GM19238 (cell line): ENCODE measurements around the gene TGFB3.
"Not testable (repeated sequence)": the region's sequence is repeated elsewhere in the genome, so short reads cannot be mapped to it uniquely, and the experiment has no call there.

Experiments used
- DNase-seq: peaks from one replicate; pipeline ENCODE4 v3.0.0; 2011; ENCODE audit warnings: low spot score; ENCODE audit not compliant: insufficient read length

TGFB3 gene

GRCh38 chr14:75960231-75960630 lies 21.6 kb downstream of the TGFB3 start:
- DNase-seq, result peak; percentile 56

- DNase-seq, result no peak
These were observed 22.8 kb downstream of the TGFB3 start for GRCh38 chr14:75959031-75959430.

DNA sequence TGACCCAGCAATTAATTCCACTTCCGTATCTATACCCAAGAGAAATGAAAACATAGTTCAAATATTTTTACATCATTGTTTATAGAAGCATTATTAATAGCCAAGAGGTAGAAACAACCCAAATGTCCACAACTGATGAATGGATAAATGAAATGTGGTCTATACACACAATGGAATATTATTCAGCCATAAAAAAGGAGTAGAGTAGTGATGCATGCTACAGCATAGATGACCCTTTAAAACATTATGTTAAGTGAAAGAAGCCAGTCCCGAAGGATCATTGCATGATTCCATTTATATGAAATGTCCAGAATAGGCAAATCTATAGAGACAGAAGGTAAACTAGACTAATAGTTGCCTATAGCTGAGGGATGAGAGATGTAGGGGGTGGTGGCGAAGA lies 29.3 kb downstream of the TGFB3 start:
- DNase-seq, result no peak

DNA sequence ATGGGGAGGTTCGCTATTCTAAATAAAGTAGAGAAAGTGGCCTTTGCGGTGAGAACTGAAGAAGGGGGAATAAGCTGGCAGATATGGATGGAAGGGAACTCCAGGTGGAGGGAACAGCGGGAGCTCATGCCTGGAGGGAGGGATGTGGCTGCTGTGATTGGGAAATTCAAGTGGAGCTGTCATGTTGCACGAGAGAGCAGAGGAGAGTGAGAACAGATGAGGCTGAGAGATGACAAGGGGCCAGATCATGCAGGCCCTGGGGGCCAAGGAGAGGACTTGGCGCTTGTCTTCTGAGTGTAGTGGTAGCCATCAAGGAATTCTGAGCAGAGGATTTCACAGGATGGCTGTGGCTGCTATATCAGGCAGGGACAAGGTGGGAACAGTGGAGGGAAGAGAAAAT lies 35.0 kb downstream of the TGFB3 start:
- no peak for DNase-seq

GRCh38 chr14:75944607-75945241 lies 37.1 kb downstream of the TGFB3 start:
- DNase-seq, result no peak

DNA sequence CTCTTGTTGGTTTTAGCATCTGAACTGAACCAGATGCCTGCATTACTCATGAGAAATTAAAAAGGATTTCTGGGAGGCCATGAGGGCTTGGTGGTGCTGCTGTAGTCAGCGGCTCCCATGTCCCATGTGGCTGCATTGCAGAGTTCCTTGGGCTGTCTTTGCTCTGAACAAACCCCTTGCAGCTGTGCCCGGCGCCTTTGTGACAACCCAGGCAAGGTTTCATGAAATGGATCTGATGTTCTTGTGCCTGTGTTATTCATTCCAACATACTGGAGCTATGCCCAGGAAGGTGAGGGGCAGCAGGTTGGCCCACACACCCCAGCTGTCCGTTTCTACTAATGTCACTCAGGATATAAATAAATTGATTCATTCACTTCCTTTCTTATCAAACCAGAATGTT lies 40.8 kb downstream of the TGFB3 start:
- DNase-seq, result no peak

- DNase-seq, result no peak
These were observed 42.6 kb downstream of the TGFB3 start for GRCh38 chr14:75939200-75939599.

DNA sequence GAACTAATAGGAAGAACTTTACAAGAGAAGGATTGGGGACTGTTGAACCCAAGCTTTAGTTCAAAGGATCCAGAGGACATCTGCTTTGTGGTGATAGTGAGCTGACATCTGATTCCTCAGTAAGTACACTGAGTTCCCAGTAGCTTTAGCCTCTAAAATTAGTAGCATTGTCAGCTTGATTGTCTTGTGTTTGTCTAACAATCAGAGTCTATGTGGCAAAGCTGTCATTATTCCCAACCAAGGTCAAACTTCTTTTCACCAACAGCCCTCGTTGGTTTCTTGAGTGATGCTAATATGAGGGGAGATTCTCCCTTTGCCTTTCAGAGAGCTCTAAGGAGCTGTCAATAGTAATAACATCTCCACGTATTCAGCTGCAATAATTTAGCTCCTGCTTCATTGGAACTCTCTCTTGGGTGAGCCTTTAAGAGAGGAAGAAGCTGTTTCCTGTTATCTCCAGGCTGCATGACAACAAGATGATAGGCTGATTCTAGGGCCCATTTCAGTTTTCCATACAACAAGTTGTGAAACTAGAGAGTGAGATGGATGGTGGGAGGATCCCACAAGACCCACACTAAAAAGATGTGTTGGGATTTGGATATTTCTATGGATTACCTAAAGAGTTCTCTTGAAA lies 46.7 kb downstream of the TGFB3 start:
- no peak for DNase-seq

DNA sequence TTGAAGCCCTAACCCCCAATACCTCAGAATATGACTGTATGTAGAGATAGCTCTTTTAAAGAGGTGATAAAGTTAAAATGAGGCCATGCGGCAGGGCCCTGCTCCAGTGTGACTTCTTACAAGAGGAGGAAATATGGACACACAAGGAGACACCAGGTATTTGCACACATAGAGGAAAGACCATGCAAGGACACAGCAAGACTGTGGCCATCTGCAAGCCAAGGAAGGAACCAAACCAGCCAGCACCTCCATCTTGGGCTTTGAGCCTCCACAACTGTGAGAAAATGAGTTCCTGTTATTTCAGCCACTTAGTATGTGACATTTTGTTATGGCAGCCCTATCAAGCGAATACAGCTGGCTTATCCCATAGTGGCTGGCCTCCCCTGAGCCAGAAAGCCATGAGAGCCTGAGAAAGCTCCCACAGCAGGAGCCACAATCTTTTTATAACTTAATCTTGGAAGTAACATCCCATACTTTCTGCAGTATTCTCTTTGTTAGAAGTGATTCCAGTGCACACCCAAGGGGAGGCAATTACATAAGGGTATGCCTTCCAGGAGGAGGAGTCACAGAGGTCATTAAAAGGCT lies 48.0 kb downstream of the TGFB3 start:
- DNase-seq, result no peak

DNA sequence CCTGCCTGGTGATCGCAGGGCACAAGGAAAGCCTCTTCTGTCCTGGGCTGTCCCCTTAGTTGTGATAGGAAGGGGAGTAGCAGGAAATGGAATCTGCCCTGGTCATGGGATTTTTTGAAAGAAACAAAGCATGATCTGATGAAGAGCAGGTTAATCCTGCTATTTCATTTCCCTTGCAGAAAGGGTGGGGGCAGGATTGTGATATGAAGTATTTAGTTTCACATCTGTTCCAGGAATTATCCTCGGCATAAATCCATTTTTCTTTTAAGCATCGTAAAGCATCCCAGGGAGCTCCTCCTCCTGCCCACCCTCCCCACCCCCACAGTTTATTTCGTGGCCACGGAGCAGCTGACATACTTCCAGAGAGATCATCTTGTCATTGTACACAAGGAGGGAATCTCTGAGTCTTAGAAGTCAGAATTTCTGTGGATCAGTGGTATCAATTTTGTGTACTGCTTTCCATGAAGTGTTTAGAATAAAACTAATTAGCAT lies 53.1 kb downstream of the TGFB3 start:
- DNase-seq, result no peak

- DNase-seq, result no peak
These were observed 54.2 kb downstream of the TGFB3 start for GRCh38 chr14:75927564-75928087.

- no peak for DNase-seq
These were observed 55.2 kb downstream of the TGFB3 start for GRCh38 chr14:75926431-75927115.

- not testable (repeated sequence) for DNase-seq
These were observed 56.5 kb downstream of the TGFB3 start for GRCh38 chr14:75925141-75925840.

DNA sequence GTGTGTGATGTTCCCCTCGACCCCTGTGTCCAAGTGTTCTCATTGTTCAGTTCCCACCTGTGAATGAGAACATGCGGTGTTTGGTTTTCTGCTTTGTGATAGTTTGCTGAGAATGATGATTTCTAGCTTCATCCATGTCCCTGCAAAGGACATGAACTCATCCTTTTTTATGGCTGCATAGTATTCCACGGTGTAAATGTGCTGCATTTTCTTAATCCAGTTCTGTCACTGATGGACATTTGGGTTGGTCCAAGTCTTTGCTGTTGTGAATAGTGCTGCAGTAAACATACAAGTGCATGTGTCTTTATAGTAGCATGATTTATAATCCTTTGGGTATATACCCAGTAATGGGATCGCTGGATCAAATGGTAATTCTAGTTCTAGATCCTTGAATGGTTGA lies 61.4 kb downstream of the TGFB3 start:
- DNase-seq, result not testable (repeated sequence)

DNA sequence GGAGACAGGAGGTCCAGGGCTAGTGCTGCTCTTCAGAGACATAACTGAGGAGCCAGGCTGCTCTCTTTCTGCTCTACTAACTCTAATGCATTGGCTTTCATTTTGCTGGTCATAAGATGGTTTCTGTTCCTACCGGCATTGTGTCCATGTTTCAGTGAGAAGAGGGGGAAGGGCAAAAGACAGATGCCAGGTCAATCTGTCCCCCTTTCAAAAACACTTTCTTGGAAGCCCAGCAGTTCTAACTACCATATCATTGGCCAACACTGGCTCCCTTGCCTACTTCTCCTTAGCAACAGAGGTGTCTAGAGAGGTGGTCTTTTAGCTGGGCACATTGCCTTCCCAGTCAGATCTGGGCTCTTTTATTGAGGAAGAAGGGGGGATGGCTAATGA lies 63.9 kb downstream of the TGFB3 start:
- DNase-seq, result no peak

DNA sequence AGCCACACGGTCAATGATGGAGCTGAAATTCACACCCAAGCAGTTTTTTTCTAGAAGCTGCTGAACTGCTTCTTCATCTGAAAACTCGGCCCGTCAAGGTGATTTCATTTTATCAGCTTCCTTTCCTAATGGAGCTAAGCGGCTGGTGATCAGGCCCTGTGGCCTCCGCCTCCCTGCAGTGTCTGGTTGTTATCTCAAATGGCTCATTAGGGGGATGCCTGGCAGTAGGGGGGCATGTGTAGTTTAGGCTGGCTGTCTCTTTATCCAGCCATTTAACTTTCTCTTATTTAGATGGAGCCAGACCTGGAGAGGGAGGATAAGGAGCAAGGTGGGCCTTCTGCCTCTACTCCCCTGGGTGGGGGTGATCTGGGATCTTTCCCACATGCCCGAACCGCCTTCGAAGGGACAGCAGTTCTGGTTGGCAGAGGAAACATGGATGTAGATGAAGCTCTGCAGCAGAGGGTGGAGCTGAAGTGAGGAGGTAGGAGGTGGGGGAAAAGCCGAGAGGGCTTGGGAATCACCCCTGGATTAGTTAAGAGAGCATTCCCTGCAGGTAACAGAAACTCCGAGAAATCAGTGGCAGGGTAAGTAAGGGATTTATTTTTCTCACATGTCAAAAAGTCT lies 64.4 kb downstream of the TGFB3 start:
- DNase-seq, result no peak

DNA sequence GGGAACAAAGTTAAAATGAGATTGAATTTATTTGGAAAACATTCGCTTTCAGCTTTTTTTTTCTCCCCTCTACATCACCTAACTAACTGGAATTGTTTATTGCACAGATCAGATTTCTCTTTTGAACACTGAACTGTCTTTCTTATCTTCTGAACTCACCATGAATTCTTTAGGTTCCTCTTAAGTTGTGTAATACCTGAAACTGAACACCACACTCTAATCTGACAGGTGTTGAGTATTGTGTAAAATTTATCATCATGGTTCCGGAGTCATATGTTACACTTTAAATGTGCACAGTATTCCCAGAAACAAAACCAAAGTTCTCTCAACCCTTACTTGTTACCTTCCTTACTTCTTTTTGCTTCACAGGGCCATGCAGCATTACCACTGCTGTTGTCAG lies 66.8 kb downstream of the TGFB3 start:
- DNase-seq, result no peak

DNA sequence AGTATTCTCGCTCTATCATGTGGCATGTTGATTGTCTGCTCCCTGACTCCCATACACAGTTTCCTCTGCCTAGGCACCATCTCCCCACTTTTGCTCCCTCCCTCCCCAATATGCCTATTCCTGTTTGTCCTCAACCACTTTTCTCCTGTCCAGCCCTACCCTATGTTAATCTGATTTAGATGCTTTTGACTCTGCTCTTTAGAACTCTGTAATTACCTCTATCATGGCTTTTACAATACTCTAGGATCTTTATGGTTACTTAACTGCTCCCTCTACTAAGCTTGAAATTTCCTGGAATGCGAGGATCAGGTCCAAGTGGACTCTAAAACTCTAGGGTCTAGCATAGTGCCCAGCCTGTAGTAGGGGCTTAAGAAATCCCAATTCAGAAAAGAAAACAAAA lies 68.6 kb downstream of the TGFB3 start:
- no peak for DNase-seq

DNA sequence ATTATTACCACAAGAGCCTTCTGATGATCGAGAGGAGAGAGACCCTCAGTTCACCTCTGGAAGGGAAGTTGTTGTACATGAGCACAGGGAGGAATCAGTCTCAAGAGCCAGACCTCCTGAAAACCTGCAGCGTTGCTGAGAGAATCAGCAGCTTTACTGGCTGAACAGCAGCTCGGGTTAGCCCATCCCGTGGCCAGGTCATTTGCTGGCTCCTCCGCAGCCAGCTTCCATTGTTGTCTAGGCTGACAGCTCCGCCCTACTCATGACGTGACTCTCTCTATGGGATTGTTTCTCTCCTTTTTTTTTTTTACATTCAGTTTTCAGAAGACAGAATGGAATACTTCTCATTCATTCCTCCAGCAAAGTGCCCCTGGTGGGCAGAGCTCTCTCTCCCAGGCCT lies 69.9 kb downstream of the TGFB3 start:
- no peak for DNase-seq

DNA sequence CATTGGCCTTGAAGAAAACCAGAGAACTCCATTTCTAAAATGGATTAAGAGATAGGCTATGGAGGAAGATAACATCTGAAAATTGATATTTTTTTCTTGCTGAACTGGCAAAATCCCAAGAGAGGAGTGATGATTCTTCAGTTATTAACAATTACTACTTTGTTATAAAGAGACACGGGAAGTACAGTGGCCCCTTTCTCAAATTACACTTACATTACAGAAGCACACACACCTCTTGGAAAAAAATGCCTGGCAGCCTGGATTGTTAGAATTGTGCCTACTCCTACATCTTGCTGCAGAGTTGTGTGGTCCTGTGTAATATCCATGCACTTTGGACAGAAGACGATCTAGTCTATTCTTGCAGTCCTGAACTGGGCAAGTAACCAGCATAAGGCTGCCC lies 71.7 kb downstream of the TGFB3 start:
- DNase-seq, result no peak

GRCh38 chr14:75909630-75910029 lies 72.2 kb downstream of the TGFB3 start:
- DNase-seq, result no peak
